OCI-M2 (cell line): ENCODE results near the gene KCNH5.
"Not testable (repeated sequence)": the region's sequence is repeated elsewhere in the genome, so short reads cannot be mapped to it uniquely, and the experiment has no call there.

Experiments used
- DNase-seq: peaks from one replicate; lab custom pipeline; 2025; ENCODE audit not compliant: unreplicated experiment; lab: John Stamatoyannopoulos, UW

KCNH5 gene

DNA sequence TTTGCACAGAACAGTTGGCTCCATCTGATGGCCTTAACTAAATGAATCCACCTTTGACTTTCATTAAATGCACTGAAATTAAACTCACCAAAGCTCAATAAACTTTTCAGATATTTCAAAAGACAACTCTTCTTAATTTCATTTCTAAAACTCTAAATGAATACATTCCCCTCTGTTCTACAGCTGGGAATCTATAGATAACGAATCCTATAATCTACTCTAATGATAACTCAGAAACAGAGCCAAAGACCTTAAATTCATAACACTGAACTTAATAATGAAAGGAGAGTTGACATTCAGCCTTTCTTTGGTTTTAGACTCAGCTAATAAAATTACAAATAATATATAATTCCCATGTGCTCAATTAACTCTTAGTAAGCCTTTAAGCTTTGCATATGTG, 150.5 kb downstream of the KCNH5 start:
- no peak for DNase-seq

DNA sequence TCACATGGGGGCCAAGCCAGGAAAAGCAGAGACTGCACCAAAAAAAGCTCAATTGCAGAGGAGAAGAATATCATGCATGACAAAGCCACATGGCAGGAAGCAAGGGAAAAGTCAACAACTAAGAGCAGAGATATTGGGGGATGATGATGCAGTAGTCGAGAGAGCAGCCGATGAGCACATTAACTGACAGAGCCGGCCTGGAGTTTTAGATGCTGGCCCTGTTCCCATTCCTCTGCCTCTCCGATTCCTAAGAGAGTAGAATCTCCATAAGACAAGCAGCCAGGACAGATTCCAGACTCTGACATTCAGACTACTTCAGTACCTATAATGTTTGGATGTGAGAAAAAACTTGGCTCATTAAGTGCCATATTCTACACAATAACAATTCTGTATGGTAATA, 155.9 kb downstream of the KCNH5 start:
- DNase-seq: no peak

DNA sequence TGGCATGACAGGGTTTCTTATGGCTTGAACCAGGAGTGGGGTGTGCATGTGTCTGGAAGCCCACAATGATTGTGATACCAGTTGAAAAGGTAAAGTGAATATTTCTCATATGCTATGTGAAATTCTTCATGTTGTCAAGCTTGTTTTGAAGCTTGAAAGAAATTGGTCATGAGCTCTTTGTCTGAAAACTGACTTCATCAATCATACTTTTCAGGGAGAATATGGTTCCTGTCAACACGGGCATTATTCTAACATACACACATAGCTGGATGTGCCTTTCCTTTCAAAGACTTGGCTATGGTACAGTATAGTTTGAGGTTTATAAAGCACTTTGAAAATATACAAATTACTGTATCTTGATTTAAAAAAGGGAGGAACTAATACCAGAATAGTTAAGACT, 158.8 kb downstream of the KCNH5 start:
- no peak for DNase-seq

DNA sequence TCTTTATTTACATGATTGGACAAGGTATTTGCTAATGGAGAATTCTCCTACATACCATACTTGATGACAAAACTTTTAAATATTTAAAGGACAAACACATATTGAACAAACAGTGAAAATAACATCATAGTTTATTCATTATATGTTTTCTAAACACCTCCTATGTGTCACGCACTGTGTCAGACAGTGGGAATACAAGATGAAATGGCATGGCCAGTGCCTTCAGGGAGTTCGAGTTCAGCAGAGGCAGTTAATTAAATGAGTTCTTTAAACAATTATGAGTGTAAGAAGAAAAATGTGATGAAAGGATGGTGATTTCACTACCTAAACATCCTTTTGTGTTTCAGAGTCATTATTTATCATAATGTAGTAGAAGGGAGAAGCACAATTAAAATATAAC, 159.8 kb downstream of the KCNH5 start:
- DNase-seq: no peak

DNA sequence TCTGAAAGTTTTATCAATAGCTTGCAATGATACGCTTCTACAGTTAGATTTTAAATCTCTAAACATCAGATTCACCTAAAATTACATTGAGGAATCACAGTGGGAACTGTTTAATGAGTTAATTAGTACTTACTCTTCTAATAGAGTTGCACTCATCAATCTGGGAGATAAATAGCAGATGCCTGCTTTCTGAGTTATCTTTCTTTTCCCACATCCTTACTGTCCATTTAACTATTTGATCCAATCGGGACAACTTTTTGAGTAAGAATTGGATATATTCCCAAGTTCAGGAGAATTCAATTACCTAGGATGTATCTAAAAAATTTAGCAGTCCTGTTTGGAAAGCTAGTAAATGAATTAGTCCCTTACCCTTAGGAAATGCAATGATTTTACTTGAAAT, 162.3 kb downstream of the KCNH5 start:
- DNase-seq: no peak

DNA sequence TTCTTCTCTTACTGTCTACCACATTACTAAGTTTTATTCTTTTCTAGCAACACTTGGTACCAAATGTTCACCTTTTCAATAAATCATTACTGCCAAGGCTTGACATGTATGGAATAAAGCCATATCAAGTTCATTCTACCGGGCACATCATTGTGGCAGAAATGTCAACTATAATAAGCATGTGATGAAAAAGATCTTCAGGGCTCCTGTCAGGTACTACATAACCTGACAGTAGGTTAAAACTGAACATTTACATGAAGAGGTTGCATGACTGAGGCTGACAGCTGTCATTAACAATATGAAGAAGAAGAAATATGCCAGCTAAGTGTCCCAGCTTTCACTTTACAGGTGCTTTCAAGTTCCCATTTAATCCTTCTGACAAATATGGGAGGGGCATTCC, 178.9 kb downstream of the KCNH5 start:
- DNase-seq: no peak

DNA sequence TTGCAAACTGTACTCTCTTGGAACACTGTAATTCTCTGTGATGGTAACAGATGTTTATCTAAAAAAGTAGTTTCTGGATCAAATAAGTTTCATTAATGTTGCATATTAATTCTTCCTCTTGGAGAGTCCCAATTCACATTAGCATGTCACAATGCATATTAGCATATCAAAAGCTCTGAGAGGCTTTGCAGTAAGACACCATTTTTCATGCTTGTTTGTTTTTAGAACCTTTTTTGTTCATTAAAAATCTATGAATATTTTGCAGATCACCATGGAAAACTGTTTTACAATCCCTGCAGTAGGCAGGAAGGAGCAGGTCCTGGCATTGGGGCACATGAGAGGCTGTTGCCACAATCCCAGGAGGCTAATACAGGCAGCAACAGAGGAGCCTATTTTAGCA, 180.7 kb downstream of the KCNH5 start:
- no peak for DNase-seq

DNA sequence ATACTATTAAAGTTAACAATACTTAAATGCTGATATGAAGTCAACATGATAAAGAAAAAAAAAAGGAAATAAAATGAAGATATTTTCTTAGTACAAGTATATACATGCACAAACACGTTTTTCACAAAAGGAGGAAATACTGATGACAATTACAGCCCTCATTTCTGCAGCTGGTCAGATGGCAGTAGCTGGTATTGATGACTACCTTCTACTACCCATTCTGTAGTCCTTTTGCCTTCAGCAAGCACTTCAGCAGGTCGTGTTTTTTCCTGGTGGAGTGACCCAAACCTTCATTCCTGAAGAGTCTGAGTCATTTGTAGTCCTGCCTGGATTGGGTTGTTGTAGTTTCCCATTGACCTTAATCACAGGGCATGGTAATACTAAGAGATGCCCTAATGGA, 187.2 kb downstream of the KCNH5 start:
- not testable (repeated sequence) for DNase-seq

DNA sequence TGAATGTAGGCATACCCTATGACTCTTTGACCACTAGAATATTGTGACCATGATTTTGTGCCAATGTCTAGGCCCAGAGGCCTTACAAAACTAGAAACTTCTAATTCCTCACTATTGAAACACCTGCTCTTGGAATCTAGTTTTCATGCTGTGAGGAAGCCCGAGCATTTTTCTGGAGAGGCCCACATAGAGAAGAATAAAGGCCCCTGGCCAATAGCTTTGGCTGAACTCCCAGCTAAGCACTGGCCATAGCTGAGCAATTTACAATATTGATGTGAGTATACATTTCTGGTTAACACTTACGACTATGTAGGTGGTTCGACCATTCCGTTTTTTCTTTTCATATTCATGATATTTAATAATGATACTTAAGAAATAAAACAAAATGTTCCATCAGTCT, 190.3 kb downstream of the KCNH5 start:
- DNase-seq: no peak

DNA sequence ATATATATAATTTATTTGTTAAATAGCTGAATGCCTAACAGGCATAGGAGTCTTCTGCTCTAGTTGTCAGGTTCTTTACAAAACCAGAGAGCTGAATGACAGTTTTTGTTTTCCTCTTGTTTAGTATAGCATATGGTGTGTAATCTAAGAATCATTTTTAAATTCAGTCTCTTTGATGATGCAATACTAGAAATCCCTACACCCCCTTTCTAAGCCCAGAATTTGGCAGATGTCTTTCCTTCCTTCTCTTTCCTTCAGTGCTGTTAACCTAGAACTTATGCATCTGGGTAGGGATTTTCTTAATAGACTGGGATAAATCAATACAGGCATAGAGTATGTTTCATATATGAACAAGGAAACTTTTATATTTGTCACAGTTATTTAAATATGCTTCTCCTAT, 198.1 kb downstream of the KCNH5 start:
- no peak for DNase-seq

DNA sequence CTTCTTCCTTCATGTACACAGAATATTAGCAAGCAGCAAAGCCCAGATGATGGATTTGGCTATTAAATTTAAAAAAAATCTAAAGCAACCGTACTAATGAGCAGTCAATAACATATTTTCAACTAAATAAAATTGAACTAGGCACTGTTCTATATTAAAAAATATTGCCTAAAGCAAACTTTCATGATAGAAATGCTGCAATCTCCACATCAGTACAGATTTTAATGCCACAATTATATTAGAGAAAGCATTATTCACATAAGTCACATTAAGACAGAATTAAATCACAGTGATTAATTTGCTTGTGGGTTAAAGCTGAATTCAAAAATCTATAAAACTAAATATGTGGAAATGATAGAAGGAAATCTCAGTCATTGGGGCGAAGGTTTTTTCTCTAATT, 200.7 kb downstream of the KCNH5 start:
- DNase-seq: no peak

DNA sequence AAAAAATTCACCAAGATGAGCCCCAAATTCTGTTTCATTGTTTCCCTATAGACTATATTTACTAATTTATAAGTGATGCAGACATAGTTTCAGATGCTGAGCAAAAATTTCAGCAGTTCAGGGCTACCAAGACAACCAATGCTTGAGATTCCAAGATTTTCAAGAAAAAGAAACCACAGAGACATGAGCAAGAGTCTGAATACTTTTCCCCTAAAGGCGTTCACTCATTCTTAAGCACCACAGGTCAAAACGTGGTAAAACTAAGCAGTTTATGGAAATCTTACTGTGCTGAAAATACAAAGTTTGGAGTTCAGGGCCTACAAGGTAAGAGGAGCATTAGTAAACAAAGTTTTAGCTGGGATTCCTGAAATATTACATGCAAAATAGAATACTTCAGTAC, 221.2 kb downstream of the KCNH5 start:
- DNase-seq: no peak

DNA sequence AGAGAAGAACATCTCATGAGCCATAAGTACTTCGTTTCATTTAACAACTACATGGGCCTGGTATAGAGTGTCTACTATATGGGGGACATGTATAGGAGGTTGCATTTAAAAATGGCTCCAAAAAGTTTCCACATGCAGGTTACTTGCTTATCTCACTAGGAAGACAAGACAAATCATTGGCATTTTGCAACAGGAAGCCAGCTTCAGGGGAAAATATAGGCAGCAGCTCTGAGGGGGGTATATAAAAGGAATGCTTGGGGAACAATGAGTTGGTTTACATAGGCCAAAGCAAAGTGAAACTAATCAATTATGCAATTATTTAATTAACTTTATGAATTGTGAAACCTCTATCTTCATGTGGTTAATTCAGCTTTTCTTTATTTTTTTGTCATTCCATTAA, 225.3 kb downstream of the KCNH5 start:
- no peak for DNase-seq

DNA sequence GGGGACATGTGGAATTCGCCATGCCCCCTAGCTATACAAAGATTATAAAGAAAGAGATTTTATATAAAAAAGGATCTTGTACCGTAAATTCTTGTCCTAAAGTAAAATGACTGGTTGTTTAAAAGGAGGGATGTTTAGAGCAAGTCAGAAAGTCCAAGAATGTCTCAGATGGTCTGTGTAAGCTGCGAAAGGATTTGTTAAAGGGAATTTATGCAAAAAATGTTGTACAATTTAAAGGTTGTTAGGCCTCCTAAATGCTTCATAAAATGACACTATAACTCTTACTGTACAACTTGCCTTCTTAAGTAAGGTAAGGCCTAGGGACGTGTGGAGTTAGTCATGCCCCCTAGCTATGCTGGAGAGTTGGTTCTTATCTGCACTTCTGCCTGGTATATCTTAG, 237.6 kb downstream of the KCNH5 start:
- no peak for DNase-seq

DNA sequence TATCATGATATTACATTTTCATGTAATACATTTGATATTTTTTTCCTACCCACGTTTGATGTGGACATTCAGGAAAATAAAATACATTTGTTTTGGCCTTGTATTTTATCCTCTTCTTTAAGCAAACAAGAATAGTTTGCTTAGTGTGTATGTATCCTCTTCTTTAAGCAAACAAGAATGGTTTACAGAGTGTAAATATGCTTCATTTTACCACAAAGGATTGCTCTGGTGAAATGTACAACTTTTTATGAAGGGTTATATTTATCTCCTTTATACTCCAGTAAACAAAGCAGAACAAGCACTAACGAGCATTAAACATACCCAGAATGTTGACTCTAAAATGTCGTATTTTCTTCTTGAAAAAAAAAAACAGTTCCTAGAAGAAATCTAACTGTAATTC, 244.7 kb downstream of the KCNH5 start:
- DNase-seq: no peak

DNA sequence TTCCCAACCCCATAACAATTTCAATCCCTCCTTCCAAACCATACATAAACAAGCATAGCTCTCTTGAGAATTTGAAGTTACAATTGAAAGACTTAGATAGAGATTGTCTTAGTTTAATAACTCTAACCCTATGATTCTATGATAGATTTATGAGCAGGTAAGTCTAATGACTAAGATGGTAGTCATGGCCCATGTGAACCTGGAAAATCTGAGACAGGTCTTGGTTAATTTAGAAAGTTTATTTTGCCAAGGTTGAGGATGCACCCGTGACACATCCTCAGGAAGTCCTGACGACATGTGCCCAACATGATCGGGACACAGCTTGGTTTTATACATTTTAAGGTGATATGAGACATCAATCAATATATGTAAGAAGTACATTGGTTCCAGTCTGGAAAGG, 248.8 kb downstream of the KCNH5 start:
- DNase-seq: no peak

DNA sequence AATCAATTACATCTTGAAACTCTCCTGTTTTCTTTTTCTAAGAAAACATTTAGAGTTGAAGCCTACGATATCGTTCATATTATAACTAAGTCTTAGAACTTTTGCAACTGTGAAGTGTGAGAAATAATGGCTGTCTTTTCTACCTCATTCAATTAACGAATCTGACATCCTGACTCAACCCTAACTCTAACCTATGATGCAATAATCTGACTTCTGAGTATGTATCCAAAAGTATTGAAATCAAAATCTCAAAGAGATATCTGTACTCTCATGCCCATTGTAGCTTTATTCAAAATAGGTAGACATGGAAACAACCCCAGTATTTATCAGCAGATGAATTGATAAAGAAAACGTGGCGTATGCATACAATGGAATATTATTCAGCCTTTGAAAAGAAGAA, 252.7 kb downstream of the KCNH5 start:
- no peak for DNase-seq

DNA sequence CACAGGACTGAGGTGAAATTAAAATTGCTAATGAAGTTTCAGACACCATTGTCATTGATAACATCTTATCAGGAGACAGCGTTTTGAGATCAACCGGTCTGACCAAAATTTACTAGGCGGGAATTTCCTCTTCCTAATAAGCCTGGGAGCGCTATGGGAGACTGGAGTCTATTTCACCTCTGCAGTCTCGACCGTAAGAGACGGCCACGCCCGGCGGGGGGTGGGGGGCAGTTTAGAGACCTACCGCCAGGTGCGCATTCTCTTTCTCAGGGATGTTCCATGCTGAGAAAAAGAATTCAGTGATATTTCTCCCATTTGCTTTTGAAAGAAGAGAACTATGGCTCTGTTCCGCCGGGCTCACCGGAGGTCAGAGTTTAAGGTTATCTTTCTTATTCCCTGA, 263.9 kb downstream of the KCNH5 start:
- DNase-seq: not testable (repeated sequence)

DNA sequence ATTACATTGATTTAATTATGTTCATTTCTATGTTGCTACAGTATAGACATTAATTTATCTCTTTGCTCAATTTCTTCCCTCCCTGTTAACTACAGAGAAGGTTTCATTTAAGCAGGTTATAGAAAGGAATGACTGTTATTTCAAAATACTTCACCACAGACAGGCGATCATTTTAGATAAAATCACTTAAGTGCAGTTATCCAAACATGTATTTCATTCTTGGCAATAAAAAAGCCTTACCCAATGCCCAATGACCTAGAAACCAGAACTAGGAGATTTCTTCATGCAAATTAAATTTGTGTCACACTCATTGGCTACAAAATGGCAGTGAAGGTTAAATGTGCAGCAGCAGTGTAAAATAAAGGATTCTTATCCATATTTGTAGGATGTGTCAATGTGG, 266.4 kb downstream of the KCNH5 start:
- no peak for DNase-seq

DNA sequence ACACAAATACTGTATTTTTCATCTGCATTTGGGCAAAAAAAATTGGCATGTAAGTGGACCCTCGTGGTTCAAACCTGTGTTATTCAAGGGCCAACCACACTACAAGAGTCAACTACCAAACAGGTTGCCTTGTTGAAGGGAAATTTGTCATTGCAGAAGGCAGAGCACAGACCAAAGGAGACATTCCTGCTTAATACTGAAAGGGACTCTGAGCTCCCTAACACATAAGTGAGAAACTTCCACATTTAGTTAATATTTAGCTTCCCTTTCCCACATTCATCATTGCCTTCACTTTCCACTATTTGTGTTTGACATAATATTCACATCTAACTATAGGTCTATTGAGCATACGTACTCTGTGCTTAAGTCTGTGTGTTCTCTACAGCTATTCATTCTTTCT, 266.9 kb downstream of the KCNH5 start:
- DNase-seq: no peak

DNA sequence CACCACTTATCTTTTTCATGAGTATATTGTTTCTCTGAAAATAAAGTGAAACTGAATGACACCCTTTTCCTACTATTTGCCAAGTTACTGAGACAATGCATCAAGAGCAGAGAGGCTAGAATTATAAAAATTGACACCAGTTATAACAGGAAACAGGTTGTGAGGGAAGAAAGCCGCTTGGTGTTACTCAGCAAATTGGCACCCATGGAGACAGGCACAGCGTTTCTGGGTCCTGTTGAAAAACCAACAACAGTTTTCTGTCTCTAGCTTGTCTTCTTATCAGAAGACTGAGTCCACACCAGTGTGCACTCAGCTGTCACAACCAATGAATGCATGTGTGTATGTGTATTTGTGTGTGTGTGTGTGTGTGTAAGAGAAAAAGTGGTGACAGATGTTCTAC, 267.7 kb downstream of the KCNH5 start:
- no peak for DNase-seq

DNA sequence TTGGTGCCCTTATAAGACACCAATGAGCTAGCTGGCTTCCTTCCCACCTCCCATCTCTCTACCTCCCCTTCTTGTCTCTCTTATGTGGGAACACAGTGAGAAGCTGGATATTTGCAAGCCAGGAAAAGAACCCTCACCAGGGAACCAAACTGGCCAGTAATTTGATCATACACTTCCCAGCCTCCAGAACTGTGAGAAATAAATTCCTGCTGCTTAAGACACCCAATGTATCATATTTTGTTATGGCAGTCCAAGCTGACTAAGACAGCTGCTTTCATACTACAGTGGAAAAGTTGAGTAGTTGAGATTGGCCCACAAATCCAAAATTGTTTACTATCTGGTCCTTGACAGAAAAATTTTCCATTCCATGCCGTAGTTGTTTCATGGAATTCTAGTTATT, 269.0 kb downstream of the KCNH5 start:
- no peak for DNase-seq

DNA sequence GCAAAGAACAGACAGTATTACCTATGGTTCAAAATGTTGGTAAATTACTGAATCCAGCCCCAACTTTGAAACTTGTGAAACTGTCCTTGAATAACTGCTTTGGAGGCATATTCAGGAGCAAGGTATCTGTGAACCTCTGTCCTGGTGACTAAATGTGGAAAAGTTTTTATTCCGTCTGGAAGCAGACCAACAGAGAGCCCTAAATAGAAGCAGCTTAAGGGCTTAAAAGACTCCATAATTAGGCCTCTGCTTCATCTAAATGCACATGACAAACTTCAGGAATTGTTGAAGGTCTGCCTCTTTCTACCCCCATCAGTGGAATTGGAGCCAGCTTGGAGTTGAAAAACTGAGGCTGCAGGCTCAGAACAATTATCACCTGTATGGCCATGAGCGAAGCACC, 276.5 kb downstream of the KCNH5 start:
- DNase-seq: no peak

DNA sequence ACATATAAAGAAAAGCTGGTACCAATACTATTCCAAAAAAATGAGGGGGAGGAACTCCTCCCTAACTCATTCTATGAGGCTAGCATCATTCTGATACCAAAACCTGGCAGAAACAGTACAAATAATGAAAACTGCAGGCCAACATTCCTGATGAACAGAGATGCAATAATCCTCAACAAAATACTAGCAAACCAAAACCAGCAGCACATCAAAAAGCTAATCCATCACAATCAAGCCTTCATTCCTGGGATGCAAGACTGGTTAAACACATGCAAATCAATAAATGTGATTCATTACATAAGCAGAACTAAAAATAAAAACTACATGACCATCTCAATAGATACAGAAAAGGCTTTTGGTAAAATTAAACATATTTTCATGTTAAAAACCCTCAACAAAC, 281.3 kb downstream of the KCNH5 start:
- no peak for DNase-seq
